ENCODE measurements around the gene CLDN19.

DNA sequence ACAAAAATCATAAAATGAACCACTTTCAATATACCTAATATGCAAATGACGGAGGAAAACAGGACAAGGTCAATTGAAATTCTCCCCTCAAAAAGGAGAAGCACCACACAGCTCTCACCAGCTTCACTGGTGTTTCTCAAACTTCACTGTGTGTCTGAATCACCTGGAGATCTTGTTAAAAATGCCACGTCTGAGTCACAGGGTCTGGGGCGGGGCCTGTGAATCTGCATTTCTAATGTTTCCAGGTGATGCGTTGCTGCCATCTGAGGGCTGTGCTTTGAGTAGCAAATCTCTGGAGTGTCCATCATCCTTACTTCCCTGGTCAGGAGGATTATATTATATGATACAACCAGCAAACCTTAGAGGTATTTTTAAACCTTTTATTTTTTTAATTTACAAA lies 9.0 kb downstream of the CLDN19 start:
- TF ChIP-seq GTF2F1 (IDR thresholded peaks at IDR 0.05; ENCODE audit: borderline replicate concordance, low read depth, low read length) (no peak), RXRA (IDR thresholded peaks at IDR 0.05; ENCODE audit: insufficient read depth, low read depth, low read length) (no peak), GABPA (IDR thresholded peaks at IDR 0.05; ENCODE audit: borderline replicate concordance, insufficient read depth, low read length) (no peak), CHD2 (IDR thresholded peaks at IDR 0.05; ENCODE audit: low read length) (no peak), ATF3 (IDR thresholded peaks at IDR 0.05; ENCODE audit: insufficient read depth, low read depth, low read length) (no peak), KDM1A (IDR thresholded peaks at IDR 0.05; ENCODE audit: borderline replicate concordance, low read length) (no peak), PHF8 (conservative IDR thresholded peaks at IDR 0.05; ENCODE audit: low read depth, low read length) (no peak), ZNF274 (IDR thresholded peaks at IDR 0.05; ENCODE audit: borderline replicate concordance, extremely low read depth, low read length) (no peak), POLR2AphosphoS5 (IDR thresholded peaks at IDR 0.05; ENCODE audit: low read depth, low read length) (no peak), JUND (IDR thresholded peaks at IDR 0.05; ENCODE audit: low read length) (peak; percentile 34; the same call in 1 of the 2 replicates), POLR2A (IDR thresholded peaks at IDR 0.05; ENCODE audit: control extremely low read depth in 1 of 2, low read depth in 2 of 2, low read length in 2 of 2) (no peak), SUZ12 (IDR thresholded peaks at IDR 0.05; ENCODE audit: low read length) (no peak)
- TF ChIP-seq, protein P1, sequence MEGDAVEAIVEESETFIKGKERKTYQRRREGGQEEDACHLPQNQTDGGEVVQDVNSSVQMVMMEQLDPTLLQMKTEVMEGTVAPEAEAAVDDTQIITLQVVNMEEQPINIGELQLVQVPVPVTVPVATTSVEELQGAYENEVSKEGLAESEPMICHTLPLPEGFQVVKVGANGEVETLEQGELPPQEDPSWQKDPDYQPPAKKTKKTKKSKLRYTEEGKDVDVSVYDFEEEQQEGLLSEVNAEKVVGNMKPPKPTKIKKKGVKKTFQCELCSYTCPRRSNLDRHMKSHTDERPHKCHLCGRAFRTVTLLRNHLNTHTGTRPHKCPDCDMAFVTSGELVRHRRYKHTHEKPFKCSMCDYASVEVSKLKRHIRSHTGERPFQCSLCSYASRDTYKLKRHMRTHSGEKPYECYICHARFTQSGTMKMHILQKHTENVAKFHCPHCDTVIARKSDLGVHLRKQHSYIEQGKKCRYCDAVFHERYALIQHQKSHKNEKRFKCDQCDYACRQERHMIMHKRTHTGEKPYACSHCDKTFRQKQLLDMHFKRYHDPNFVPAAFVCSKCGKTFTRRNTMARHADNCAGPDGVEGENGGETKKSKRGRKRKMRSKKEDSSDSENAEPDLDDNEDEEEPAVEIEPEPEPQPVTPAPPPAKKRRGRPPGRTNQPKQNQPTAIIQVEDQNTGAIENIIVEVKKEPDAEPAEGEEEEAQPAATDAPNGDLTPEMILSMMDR (IDR thresholded peaks at IDR 0.05; ENCODE audit: control extremely low read depth in 1 of 3, insufficient read depth in 1 of 3, low read depth in 1 of 3, low read length in 3 of 3) = peak in 2 of 3 experiments; percentile 45 to 46; a peak in 3 of 4 replicates

Data from H1 (cell line).